Measurements from ENCODE around the gene CPAMD8. TPM values are rescaled to one million over a fixed set of nuclear protein-coding genes. Genes with fewer than 3 reads are reported as not detected.
"Not testable (repeated sequence)": the region's sequence is repeated elsewhere in the genome, so short reads cannot be mapped to it uniquely, and the experiment has no call there.

The CPAMD8 gene
- total and polyA plus RNA-seq, 2 of the 8 experiments (the other 6 are each of a cell fraction or from before 2014, with no cell fraction given) = 6.1 to 9.2 TPM

DNA sequence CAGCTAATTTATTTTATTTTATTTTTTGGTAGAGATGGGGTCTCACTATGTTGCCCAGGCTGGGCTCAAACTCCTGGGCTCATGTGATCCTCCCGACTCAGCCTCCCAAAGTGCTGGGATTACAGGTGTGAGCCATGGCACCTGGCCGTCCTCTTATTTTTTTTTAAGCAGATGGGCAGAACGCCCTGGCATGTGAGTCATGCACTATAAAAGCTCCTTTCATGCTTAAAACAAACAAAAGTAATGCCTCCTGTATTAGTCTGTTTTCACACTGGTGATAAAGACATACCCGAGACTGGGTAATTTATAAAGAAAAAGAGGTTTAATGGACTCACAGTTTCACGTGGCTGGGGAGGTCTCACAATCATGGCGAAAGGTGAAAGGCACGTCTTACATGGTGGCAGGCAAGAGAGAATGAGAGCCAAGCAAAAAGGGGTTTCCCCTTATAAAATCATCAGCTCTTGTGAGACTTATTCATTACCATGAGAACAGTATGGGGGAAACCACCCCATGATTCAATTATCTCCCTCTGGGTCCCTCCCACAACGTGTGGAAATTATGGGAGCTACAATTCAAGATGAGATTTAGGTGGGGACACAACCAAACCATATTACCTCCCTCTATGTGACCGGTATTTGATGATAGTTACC is 12.3 kb downstream of the CPAMD8 start:
- H3K4ac ChIP-seq (replicated peaks; ENCODE audit: insufficient read length, low read depth, low read length); H2BK20ac ChIP-seq (ENCODE audit: low read length); H3K79me1 ChIP-seq (ENCODE audit: low read depth, low read length); H3K23me2 ChIP-seq (ENCODE audit: low read depth, low read length); H2BK12ac ChIP-seq (ENCODE audit: low read depth, low read length); H2BK120ac ChIP-seq (replicated peaks; ENCODE audit: low read depth, low read length); H4K20me1 ChIP-seq (replicated peaks in 1 of 2; ENCODE audit: control insufficient read depth in 1 of 2, insufficient read depth in 2 of 2, low read length in 2 of 2); H3K23ac ChIP-seq (ENCODE audit: insufficient read length); POLR2A ChIA-PET (ENCODE audit: partially characterized antibody); H3K9ac ChIP-seq (replicated peaks in 1 of 4; ENCODE audit: extremely low read depth in 1 of 4, low read depth in 3 of 4, low read length in 3 of 4); H4K91ac ChIP-seq (replicated peaks; ENCODE audit: insufficient read length, low read length); H2AFZ ChIP-seq (ENCODE audit: low read length); DNase-seq (ENCODE audit: low read depth in 1 of 2, low spot score in 2 of 2); H3K36me3 ChIP-seq (ENCODE audit: control insufficient read depth in 2 of 4, insufficient read depth in 4 of 4, low read length in 3 of 4); H3K79me2 ChIP-seq (ENCODE audit: control insufficient read depth in 1 of 2, insufficient read depth in 2 of 2, low read length in 2 of 2); H3K14ac ChIP-seq (ENCODE audit: insufficient read length); H3K4me3 ChIP-seq (ENCODE audit: extremely low read depth in 1 of 4, insufficient read depth in 2 of 4, low read depth in 3 of 4, low read length in 4 of 4); H2AK5ac ChIP-seq (ENCODE audit: low read depth, low read length); H2BK5ac ChIP-seq (ENCODE audit: low read depth, low read length); H2BK15ac ChIP-seq (ENCODE audit: low read length); H3K27me3 ChIP-seq (replicated peaks in 1 of 4; ENCODE audit: control insufficient read depth in 3 of 4, extremely low read depth in 1 of 4, insufficient read depth in 3 of 4, low read length in 3 of 4); H4K8ac ChIP-seq (ENCODE audit: extremely low read depth, insufficient read depth, low read length); H3K18ac ChIP-seq (ENCODE audit: extremely low read depth, low read length); H3K4me2 ChIP-seq (ENCODE audit: insufficient read depth in 1 of 2, low read depth in 2 of 2, low read length in 2 of 2); H3K9me3 ChIP-seq (ENCODE audit: insufficient read depth in 2 of 2, low read depth in 1 of 2, low read length in 1 of 2); FAIRE-seq; H3K4me1 ChIP-seq (replicated peaks in 1 of 4; ENCODE audit: control insufficient read depth in 3 of 4, insufficient read depth in 4 of 4, low read length in 3 of 4); H3K27ac ChIP-seq (ENCODE audit: low read depth, low read length); H3K56ac ChIP-seq (replicated peaks; ENCODE audit: insufficient read length, low read depth, low read length); H4K5ac ChIP-seq (ENCODE audit: insufficient read length, low read depth, low read length): not testable (repeated sequence)
- 86% methylated on average over 9 of the region's 9 CpGs; no CpG with 5 or more reads in 1 of the 2 experiments for WGBS, 2 experiments (ENCODE audit: extremely low coverage in 1 of 2, insufficient coverage in 1 of 2, insufficient read length in 1 of 2, insufficient replicate concordance in 2 of 2, low coverage in 1 of 2, low lambda C conversion rate in 2 of 2, missing lambda C conversion rate in 1 of 2)
- CTCF ChIA-PET (ENCODE audit: partially characterized antibody) = interaction anchor here (1.4 kb wide), 1 partner anchor 10 kb away, joined by 3 read pairs; no protein-coding TSS in a partner anchor

Measured in H1 (cell line).